GM18520 (cell line): ENCODE data around the gene CAPG.
"Not testable (repeated sequence)": the region's sequence is repeated elsewhere in the genome, so short reads cannot be mapped to it uniquely, and the experiment has no call there.

Source experiments
- ATAC-seq: cut with Tn5 transposase; IDR thresholded peaks from one replicate; pipeline ENCODE4 v1.9.1; 2021; ENCODE audit not compliant: unreplicated experiment

CAPG gene

DNA sequence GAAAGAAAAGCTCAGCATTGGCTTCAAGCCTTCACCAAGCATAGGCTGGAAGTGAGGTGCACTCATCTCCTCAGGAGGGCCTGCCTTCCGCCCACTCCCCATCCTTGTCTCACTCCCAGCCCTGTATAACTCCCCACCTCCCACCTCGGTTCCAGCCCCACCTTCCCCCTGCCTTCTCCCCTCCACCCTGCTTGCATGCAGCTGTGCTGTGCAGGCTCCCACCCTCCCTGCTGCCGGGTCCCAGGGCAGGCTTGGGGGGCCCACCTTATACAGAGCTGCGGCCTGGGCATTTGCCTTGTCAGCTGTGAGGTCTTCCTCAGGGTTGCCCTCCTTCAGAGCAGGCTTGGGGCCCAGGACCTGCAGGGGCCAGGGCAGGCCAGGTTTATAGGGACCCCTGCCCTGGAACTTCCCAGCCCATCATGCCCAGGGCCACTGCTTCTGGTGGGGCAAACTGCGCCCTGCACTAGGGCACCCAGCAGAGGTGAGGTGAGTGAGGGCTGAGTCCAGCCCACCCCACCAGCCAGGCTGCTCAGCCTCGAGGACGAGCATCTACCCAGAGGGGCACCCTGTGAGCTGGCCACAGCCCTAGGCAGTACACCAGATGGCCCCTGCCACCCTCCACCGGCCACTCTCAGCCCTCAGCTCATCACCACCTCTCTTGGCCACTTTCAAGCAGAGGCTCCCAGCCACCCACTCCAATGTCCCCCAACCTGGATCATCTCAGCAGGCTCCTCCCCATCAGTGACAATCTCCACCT, 11.6 kb downstream of the CAPG start:
- no peak for ATAC-seq

- ATAC-seq: no peak
Observed at GRCh38 chr2:85397925-85398331, 12.2 kb downstream of the CAPG start.

GRCh38 chr2:85396531-85397470, 13.4 kb downstream of the CAPG start:
- ATAC-seq: no peak

DNA sequence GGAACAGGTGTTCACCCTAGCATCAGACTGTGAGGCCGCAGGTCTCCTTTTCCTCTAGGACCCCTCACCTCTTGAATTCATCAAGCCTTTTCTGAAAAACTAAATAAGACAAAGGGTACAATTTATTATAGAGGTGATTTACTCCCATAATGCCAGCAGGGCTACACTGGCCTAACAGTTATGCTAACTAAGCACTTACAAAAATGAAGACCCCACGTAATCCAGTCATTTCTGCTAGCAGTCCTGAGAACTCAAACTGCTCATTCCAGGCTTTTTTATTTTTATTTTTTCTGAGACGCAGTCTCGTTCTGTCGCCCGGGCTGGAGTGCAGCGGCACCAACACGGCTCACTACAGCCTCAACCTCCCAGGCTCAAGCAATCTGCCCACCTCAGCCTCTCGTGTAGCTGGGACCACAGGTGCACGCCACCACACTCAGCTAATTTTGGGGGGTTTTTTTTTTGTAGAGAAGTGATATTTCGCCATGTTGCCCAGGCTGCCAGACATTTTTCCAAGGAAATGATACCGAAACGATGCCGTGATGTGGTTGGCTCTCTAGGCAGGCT, 14.2 kb downstream of the CAPG start:
- no peak for ATAC-seq

DNA sequence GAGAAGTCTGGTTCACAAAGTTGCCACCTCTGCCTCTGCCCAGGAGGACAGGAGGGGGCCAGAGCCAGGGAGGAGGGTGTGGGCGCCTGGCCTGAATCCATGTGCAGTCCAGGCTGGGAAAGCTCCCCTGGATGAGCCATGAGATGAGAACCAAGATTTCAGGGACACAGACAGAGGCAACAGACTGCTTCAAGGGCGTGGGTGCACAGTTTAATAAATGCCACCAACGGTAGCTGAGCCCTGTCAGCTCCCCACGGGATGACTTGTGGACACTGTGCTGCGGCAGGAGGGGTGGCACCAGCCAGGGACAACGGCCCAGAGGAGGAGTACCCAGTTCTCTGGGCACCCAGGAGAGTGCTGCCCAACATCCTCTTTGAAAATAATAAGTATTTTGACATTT, 15.2 kb downstream of the CAPG start:
- ATAC-seq: no peak

GRCh38 chr2:85394261-85394681, 15.9 kb downstream of the CAPG start:
- ATAC-seq: no peak

- ATAC-seq: no peak
Observed at GRCh38 chr2:85393836-85394235, 16.3 kb downstream of the CAPG start.

DNA sequence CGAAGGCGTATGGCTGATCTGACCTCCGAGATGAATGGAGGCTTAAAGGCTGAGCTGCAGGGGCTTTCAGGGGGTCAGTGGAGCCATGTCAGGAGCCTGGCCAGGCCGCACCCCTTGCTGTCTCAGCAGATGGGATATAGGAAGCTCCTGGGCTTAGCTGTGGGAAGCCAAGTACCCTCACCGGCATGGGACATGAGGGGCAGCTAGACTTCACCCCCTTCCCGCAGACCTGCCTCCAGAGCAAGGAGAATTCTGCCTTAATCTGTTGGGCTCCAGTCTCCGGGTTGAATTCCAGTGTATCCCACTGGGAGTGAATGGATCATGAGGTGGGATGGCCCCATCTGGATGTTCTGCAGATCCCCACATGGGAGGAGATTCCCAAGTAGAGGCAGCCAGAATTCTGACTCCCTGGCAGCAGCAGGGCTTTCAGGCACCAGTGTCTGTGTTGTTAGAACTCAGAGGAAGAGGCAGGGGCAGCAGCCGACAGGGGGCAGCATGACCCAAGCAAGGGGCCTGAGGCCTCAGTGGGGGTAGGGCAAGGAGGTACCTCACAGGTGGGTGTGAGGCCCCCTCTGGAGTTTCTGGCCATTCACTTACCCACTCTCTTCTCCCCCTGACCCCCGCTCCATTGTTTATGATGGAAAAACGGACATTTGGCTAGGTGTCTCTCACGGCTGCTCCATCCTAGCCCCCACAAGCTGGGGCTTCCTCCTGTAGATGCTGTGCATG, 19.1 kb downstream of the CAPG start:
- no peak for ATAC-seq

GRCh38 chr2:85388878-85389538, 21.2 kb downstream of the CAPG start:
- no peak for ATAC-seq

DNA sequence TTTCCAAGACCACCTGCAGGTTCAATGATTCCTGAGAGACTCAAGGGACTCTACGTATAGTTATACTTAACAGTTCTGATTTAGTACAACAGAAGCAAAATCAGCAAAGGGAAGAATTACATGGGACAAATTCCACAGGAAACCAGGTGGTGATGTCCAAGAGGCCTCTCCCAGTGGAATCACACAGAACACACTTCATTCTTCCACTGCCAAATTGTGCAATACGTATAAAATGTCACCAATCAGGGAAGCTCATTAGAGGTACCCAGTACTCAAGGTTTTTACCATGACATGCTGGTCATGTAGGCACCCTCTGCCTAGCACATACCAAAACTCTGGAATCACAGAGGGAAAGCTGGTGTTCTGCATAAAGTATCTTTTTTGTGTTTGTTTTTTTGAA, 22.4 kb downstream of the CAPG start:
- ATAC-seq: no peak

DNA sequence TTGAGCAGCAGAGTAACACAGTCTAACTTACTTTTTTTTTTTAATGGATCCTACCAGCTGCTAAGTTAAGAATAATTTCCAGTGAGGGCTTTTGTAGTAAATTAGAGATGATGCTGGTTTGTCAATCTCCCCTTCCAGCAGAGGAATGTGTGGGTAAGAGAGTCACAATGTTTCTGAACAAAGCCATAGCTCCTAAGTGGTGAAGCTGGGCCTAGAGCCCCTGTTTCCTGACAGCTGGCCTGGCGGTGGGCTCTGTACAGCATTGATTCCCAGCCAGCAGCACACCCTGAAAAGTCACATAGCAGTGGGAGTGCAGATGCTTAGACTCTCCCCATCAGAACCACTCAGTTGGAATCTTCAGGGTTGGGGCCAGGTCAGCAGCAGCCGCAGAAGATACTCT, 24.4 kb downstream of the CAPG start:
- no peak for ATAC-seq

- no peak for ATAC-seq
Observed at GRCh38 chr2:85383850-85384249, 26.3 kb downstream of the CAPG start.

- not testable (repeated sequence) for ATAC-seq
Observed at GRCh38 chr2:85383151-85383550, 27.0 kb downstream of the CAPG start.

DNA sequence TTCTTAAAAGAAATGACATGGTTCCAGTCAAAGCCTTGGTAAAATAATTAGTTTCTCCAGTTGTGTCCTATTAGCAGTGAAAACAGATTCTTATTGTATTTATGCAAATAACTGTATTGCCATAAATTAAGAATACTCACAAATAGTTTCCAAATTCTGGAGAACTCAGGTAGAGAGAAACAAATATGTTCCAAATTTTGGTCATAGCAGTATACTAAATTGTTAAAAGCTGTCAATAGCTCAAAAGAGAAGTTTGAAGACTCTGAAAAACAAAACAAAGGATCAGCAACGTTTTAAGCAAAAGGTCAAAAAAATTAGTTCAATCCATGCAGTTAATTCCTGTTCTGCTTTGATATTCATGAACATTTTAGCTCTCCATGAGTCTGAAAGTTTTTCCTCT, 30.1 kb downstream of the CAPG start:
- no peak for ATAC-seq

DNA sequence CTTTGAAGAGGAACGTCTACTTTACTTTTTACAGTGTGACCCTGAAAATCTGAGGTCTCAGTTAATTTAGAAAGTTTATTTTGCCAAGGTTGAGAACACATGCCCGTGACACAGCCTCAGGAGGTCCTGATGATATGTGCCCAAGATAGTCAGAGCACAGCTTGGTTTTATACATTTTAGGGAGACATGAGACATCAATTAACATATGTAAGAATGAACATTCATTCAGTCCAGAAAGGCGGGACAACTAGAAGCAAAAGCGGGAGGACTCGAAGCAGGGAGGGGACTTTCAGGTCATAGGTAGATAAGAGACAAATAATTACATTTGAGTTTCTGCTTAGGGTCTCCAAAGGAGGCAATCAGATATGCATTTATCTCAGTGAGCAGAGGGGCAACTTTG, 31.9 kb downstream of the CAPG start:
- no peak for ATAC-seq

- ATAC-seq: no peak
Observed at GRCh38 chr2:85377083-85377482, 33.1 kb downstream of the CAPG start.

DNA sequence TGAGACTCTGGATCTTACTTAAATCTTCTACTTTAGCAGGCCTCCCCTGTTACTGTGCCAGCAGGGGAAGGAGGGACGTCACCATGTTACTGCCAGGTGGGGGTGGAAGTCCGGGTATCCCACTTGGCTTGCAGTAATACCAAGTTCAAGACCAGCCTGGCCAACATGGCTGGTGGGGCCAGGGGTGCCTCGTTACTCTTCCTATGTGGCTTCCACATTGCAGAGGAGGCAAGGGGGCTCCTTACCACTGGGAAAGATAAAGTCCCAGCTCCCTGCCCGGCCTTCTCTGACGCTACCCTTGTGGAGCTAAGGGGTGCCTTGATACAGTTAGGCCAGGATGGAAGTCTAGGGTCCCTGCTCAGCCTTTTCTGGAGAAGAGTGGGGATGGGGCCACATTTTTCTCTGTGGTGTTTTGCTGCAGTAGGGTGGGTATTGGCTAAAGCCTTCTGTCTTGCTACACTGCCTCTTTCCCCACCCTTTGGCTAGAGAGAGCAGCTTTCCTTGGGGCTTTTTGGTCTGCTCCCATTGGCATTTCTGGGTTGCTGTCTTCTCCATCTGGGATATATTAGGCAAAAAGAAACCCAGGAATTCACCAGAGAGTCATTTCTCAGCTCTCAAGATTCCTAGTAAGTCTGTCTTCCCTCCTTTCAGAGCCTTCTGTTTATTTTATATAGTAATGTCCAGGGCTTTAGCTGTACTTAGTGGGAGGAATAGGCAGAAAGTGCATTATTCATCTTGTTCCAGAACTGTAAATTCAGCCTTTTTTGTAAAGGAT, 33.7 kb downstream of the CAPG start:
- no peak for ATAC-seq

DNA sequence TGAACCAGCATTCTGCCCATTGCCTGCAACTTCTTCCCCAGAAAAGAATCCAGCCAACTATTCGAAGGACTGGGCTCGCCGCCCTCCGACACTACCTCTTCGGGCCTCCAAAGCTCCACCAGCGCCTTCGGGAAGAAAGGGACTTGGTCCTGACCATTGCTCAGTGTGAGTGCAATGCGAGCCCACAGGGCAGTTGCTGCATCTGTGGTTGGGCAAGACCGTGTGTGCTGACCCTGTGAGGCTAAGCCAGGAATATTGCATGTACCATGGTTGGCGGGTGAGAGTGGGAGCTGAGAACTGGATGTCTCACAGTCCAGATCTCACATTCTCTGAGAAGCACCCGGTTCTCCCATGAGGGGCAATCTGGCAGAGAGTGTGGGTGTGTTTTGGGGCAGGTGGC, 39.1 kb downstream of the CAPG start:
- ATAC-seq: no peak

- no peak for ATAC-seq
Observed at GRCh38 chr2:85369500-85369899, 40.7 kb downstream of the CAPG start.

DNA sequence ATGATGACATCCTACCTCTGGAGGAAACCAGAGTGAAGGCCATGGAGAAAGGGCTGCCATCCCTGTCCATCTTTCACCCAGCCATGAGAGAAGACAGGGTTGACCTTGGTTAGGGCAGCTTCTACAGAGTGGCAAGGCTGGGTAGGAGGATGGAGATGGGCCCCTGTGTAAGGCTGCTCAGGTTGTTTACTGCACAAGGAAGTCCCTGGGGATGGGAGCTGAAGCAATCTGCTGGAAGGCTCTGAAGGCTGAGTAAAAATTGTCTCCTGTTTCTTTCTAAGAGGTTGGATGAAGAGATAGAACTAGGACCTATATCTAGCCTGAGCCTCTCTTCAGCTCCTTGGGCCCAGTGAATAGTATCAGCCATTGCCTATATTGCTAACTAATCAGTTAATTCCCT, 41.2 kb downstream of the CAPG start:
- ATAC-seq: no peak
